Keratinocyte (primary cell): Measurements from ENCODE around the gene DPYD.

Experiments used
- EZH2 ChIP-seq: IDR thresholded peaks from one replicate; pipeline ENCODE4 v1.6.1; 2012; ENCODE audit warnings: inconsistent platforms, mild to moderate bottlenecking, low read length, moderate library complexity
- TF ChIP-seq, protein P1 (sequence below), 3 experiments: IDR thresholded peaks in 1 of 3; conservative IDR thresholded peaks in 1 of 3; optimal IDR thresholded peaks in 1 of 3; 2 replicates in 2 of 3; 3 replicates in 1 of 3; pipeline versions ENCODE3 to v1.5.1; 2011; ENCODE audit warnings: low read length in 3 of 3, mild to moderate bottlenecking in 3 of 3, moderate library complexity in 2 of 3, control low read depth in 1 of 3, inconsistent platforms in 1 of 3; ENCODE audit not compliant: insufficient read depth in 2 of 3; ENCODE audit errors: extremely low read depth in 1 of 3

DNA sequence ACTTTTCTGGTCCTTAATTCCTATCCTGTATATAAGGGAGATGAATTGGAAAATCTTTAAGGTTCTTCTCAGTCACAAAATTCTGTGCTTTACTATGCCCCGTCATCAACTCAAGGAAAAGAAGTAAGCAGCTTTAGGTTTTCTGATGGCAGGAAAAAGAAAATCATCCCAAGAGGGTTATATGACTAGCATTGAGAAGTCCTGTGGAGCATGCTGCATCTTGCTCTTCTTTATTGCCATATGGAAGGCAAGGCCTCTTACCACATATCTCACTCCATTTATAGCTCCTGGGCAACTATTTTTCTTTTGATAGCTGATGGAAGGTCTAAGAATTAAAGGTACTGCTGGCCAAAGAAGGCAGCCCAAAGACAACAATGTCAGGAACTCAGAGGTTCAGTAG, 552.5 kb downstream of the DPYD start:
- TF ChIP-seq, protein P1, sequence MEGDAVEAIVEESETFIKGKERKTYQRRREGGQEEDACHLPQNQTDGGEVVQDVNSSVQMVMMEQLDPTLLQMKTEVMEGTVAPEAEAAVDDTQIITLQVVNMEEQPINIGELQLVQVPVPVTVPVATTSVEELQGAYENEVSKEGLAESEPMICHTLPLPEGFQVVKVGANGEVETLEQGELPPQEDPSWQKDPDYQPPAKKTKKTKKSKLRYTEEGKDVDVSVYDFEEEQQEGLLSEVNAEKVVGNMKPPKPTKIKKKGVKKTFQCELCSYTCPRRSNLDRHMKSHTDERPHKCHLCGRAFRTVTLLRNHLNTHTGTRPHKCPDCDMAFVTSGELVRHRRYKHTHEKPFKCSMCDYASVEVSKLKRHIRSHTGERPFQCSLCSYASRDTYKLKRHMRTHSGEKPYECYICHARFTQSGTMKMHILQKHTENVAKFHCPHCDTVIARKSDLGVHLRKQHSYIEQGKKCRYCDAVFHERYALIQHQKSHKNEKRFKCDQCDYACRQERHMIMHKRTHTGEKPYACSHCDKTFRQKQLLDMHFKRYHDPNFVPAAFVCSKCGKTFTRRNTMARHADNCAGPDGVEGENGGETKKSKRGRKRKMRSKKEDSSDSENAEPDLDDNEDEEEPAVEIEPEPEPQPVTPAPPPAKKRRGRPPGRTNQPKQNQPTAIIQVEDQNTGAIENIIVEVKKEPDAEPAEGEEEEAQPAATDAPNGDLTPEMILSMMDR (optimal IDR thresholded peaks at IDR 0.05 in 1 of 3, IDR thresholded peaks at IDR 0.05 in 1 of 3, conservative IDR thresholded peaks at IDR 0.05 in 1 of 3; ENCODE audit: extremely low read depth in 1 of 3, insufficient read depth in 2 of 3, low read length in 3 of 3), result no peak
- no peak for TF ChIP-seq EZH2
